Heart left ventricle (tissue), 13 donors: ENCODE measurements around the gene MRPL20.
"Not testable (repeated sequence)": the region's sequence is repeated elsewhere in the genome, so short reads cannot be mapped to it uniquely, and the experiment has no call there.

Experiments
- POLR2A ChIP-seq, 2 donors: fragments of 450-650 bp; IDR thresholded peaks; one replicate each; pipeline ENCODE4 v1.6.1; 2017; ENCODE audit warnings: antibody characterized with exemption in 2 of 2, mild to moderate bottlenecking in 2 of 2, moderate library complexity in 2 of 2
- TF ChIP-seq, protein P1 (sequence below), 12 donors: fragments of 200-600 bp; sonication (generic) in 4 of 12; IDR thresholded peaks; one replicate each; pipeline versions ENCODE4 v1.5.0 to v1.8.0; 2018 to 2022; ENCODE audit warnings: antibody characterized with exemption in 12 of 12, mild to moderate bottlenecking in 5 of 12
- donor health status: ischemic (EF 13 %, LVEDD 7.1; RV severe dilation, severe dysfunction).
- donor health status: DM: no; HTN: yes; CAD: no.
- donor health status: DM: no; HTN: no; CAD: no.
- donor health status: ischemic (EF 25% LVEDD 6.9; RV normal size, moderate dysfunction).
- donor health status: ischemic (EF 25% LVEDD 5.7; RV mildly dilated, moderate dysfunction).
- donor health status: ischemic (EF 35%, LVEDD 5.7; RV mildly dilated, moderate dysfunction).
- donor health status: nonischemic (EF 11% LVEDD 7.7; RV severe dilation, severe dysfunction).
- donor health status: DM: yes; HTN: yes; CAD: no.
- donor health status: PGD.
- donor health status: ischemic (EF 29% LVEDD 5.4; RV normal size, mild dysfunction).
- donor health status: nonischemic (EF 23%, LVEDD 6.1; RV moderate dilation, normal function).

DNA sequence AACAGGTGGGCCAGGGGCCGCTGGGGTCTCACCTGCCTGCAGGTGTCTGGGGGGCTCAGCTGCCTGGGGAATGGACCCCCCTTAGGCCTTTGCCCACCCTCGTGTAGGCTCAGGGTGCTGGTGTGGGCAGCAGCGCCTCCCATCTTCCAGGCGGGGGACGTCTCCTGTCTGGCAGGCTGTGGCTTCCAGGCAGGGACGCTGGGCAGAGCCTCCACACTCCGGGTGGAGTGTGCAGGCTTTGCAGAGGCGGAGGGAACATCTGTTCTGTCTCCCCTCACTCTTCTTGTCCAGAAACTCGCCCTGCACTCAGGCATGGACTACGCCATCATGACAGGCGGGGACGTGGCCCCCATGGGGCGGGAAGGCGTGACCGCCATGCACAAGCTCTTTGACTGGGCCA, 48.8 kb upstream of the MRPL20 start:
- TF ChIP-seq, protein P1, sequence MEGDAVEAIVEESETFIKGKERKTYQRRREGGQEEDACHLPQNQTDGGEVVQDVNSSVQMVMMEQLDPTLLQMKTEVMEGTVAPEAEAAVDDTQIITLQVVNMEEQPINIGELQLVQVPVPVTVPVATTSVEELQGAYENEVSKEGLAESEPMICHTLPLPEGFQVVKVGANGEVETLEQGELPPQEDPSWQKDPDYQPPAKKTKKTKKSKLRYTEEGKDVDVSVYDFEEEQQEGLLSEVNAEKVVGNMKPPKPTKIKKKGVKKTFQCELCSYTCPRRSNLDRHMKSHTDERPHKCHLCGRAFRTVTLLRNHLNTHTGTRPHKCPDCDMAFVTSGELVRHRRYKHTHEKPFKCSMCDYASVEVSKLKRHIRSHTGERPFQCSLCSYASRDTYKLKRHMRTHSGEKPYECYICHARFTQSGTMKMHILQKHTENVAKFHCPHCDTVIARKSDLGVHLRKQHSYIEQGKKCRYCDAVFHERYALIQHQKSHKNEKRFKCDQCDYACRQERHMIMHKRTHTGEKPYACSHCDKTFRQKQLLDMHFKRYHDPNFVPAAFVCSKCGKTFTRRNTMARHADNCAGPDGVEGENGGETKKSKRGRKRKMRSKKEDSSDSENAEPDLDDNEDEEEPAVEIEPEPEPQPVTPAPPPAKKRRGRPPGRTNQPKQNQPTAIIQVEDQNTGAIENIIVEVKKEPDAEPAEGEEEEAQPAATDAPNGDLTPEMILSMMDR (IDR thresholded peaks at IDR 0.05): not testable (repeated sequence)
- not testable (repeated sequence) for TF ChIP-seq POLR2A (IDR thresholded peaks at IDR 0.05)
